MCF 10A (cell line): ENCODE data around the gene AP2A1. TPM values are rescaled to one million over a fixed set of nuclear protein-coding genes. Genes with fewer than 3 reads are reported as not detected.
A peak's percentile ranks its signal among the peaks of the same experiment; 100 is the strongest.

Experiments
- BruUV-seq: library from RNA; stranded (reverse); fragments of 400-500 nt; replicated peaks from 2 replicates; lab custom pipeline; 2021; lab: Mats Ljungman, UMichigan
- CTCF ChIA-PET: fragments of 300-600 bp; sonication (Branson Sonifier 250); formaldehyde crosslinking; extraction: SDS; loops from one replicate; lab custom pipeline; 2021; ENCODE audit warnings: antibody characterized with exemption, inconsistent platforms; lab: Yijun Ruan, JAX
- POLR2A ChIA-PET: fragments of 300-600, 350-650 bp; sonication (Branson Sonifier 250); formaldehyde crosslinking; extraction: SDS; loops from one replicate; lab custom pipeline; 2020; ENCODE audit warnings: antibody characterized with exemption, inconsistent platforms; lab: Yijun Ruan, JAX
- DNase-seq: peaks from one replicate; pipeline ENCODE4 v3.0.0-alpha.2; 2018; ENCODE audit not compliant: unreplicated experiment
- H3K27ac Mint-ChIP-seq: one replicate; pipeline ENCODE4 v1.8.0; 2022; ENCODE audit warnings: mild to moderate bottlenecking, low read depth, mixed read lengths; ENCODE audit not compliant: unreplicated experiment
- H3K27me3 Mint-ChIP-seq: one replicate; pipeline ENCODE4 v1.8.0; 2022; ENCODE audit warnings: mixed read lengths; ENCODE audit not compliant: insufficient read depth, unreplicated experiment
- H3K36me3 Mint-ChIP-seq: one replicate; pipeline ENCODE4 v1.8.0; 2022; ENCODE audit warnings: mild to moderate bottlenecking, moderate library complexity, mixed read lengths; ENCODE audit not compliant: insufficient read depth, unreplicated experiment
- H3K4me1 Mint-ChIP-seq: one replicate; pipeline ENCODE4 v1.8.0; 2022; ENCODE audit warnings: mixed read lengths; ENCODE audit not compliant: insufficient read depth, unreplicated experiment
- H3K4me3 Mint-ChIP-seq: one replicate; pipeline ENCODE4 v1.8.0; 2022; ENCODE audit warnings: mild to moderate bottlenecking, moderate library complexity, mixed read lengths; ENCODE audit not compliant: unreplicated experiment
- H3K9me3 Mint-ChIP-seq: one replicate; pipeline ENCODE4 v1.8.0; 2022; ENCODE audit warnings: mixed read lengths; ENCODE audit not compliant: unreplicated experiment
- CTCF ChIP-seq: fragments of 200-600 bp; IDR thresholded peaks from one replicate; pipeline ENCODE4 v1.8.0; 2022; ENCODE audit warnings: antibody characterized with exemption, mild to moderate bottlenecking; ENCODE audit not compliant: unreplicated experiment
- intact Hi-C: fragments of 100-400 bp; cut with micrococcal nuclease; formaldehyde crosslinking; loops from 2 replicates; pipeline ENCODE4 v1.14.1; 2022
- total RNA-seq: library from RNA; stranded (reverse); gene quantifications from 2 replicates; pipeline ENCODE4 v1.2.3, GENCODE V29; 2022

The AP2A1 gene
- total RNA-seq, 1 experiment from 2014 or later = 70.5 TPM

- H3K9me3 Mint-ChIP-seq = no peaks in the 10 kb centered on the region
- intact Hi-C loops = loop anchor here (1.0 kb wide), 2 partner anchors 37 to 47 kb away; no protein-coding TSS in a partner anchor
- peak; percentile 97 for DNase-seq
- ChIA-PET CTCF (interaction anchor here (0.6 kb wide), 2 partner anchors 129 to 710 kb away, joined by 3 read pairs; no protein-coding TSS in a partner anchor), POLR2A (interaction anchor here (0.6 to 2.9 kb wide), 14 partner anchors 9 to 325 kb away, joined by 3 to 32 read pairs (median 4); partner anchors contain the start of genes AKT1S1, AP2A1, NOSIP and PRRG2)
- peak within 1 kb of the TSS; percentile 92 for H3K4me3 Mint-ChIP-seq
- no peak for TF ChIP-seq CTCF
- BruUV-seq = TSS peak; percentile 36
- H3K27ac Mint-ChIP-seq = peak within 1 kb of the TSS; percentile 99
- H3K36me3 Mint-ChIP-seq = peaks cover 18% of the 10 kb centered on the region
- H3K4me1 Mint-ChIP-seq = peaks cover 9% of the 10 kb centered on the region
- H3K27me3 Mint-ChIP-seq = no peaks in the 10 kb centered on the region
Observed at GRCh38 chr19:49812997-49813861, 46.4 kb downstream of the AP2A1 start, which contains the start of gene FUZ. Gene FUZ (minus strand): TSS chr19:49813292. CDS start chr19:49813106, 186 bp downstream.

GRCh38 chr19:49814010-49814409, 47.2 kb downstream of the AP2A1 start:
- ChIA-PET POLR2A (interaction anchor here (0.6 to 2.9 kb wide), 10 partner anchors 10 to 138 kb away, joined by 3 to 32 read pairs (median 6); partner anchors contain the start of genes AKT1S1, AP2A1, PTOV1 and TBC1D17), CTCF (no interaction called here)
- Mint-ChIP-seq H3K9me3 (no peaks in the 10 kb centered on the region), H3K36me3 (peaks cover 17% of the 10 kb centered on the region), H3K4me1 (peaks cover 10% of the 10 kb centered on the region), H3K27me3 (no peaks in the 10 kb centered on the region), H3K4me3 (peak overlapping the region; percentile 92), H3K27ac (peak overlapping the region; percentile 99)
- TF ChIP-seq CTCF = no peak
- no TSS peak for BruUV-seq
- DNase-seq = no peak
- intact Hi-C loops = no loop called here

- Mint-ChIP-seq H3K4me1 (peaks cover 16% of the 10 kb centered on the region), H3K4me3 (peak overlapping the region; percentile 97), H3K9me3 (no peaks in the 10 kb centered on the region), H3K36me3 (peaks cover 18% of the 10 kb centered on the region), H3K27me3 (no peaks in the 10 kb centered on the region), H3K27ac (peak overlapping the region; percentile 100)
- ChIA-PET POLR2A (interaction anchor here (0.7 to 3.6 kb wide), 4 partner anchors 34 to 139 kb away, joined by 4 to 36 read pairs (median 12); partner anchors contain the start of genes AKT1S1, AP2A1, PRMT1 and PTOV1), CTCF (interaction anchor here (0.7 to 1.3 kb wide), 2 partner anchors 66 to 413 kb away, joined by 3 read pairs; no protein-coding TSS in a partner anchor)
- no TSS peak for BruUV-seq
- TF ChIP-seq CTCF = no peak
- intact Hi-C loops = loop anchor here (5.0 kb wide), 1 partner anchor 51 kb away; the partner anchor contains the start of gene PNKP
- no peak for DNase-seq
Observed at GRCh38 chr19:49816590-49816989, 49.8 kb downstream of the AP2A1 start.
